ENCODE data around the gene CACTIN. TPM values are rescaled to one million over a fixed set of nuclear protein-coding genes. Genes with fewer than 3 reads are reported as not detected.

Gene CACTIN
- polyA plus RNA-seq, 4 donors = 17.8 to 30.4 (median 22.2) TPM

GRCh38 chr19:3613818-3614661 lies 12.6 kb downstream of the CACTIN start:
- no peak for DNase-seq (ENCODE audit: low read depth in 4 of 4, low spot score in 3 of 4)

- DNase-seq (ENCODE audit: low read depth in 4 of 4, low spot score in 3 of 4) = no peak
Observed at GRCh38 chr19:3612901-3613741, 13.5 kb downstream of the CACTIN start.

- DNase-seq (ENCODE audit: low read depth in 4 of 4, low spot score in 3 of 4) = no peak
Observed at GRCh38 chr19:3612330-3612729, 14.3 kb downstream of the CACTIN start.

GRCh38 chr19:3611841-3612240 lies 14.7 kb downstream of the CACTIN start:
- DNase-seq (ENCODE audit: low read depth in 4 of 4, low spot score in 3 of 4) = no peak

- no peak for DNase-seq (ENCODE audit: low read depth in 4 of 4, low spot score in 3 of 4)
Observed at GRCh38 chr19:3610745-3611717, 15.6 kb downstream of the CACTIN start.

GRCh38 chr19:3609779-3610719 lies 16.5 kb downstream of the CACTIN start:
- no peak for DNase-seq (ENCODE audit: low read depth in 4 of 4, low spot score in 3 of 4)

- no peak for DNase-seq (ENCODE audit: low read depth in 4 of 4, low spot score in 3 of 4)
Observed at GRCh38 chr19:3608750-3609322, 17.8 kb downstream of the CACTIN start.

GRCh38 chr19:3608079-3608641 lies 18.4 kb downstream of the CACTIN start:
- DNase-seq (ENCODE audit: low read depth in 4 of 4, low spot score in 3 of 4) = no peak

- DNase-seq (ENCODE audit: low read depth in 4 of 4, low spot score in 3 of 4) = no peak
Observed at GRCh38 chr19:3607303-3608078, 19.1 kb downstream of the CACTIN start.

GRCh38 chr19:3606690-3607289 lies 19.8 kb downstream of the CACTIN start, which contains the start of gene TBXA2R:
Gene TBXA2R, minus strand, starts transcription at chr19:3606875. Its CDS starts 6,241 bp downstream, at chr19:3600634.
- DNase-seq (ENCODE audit: low read depth in 4 of 4, low spot score in 3 of 4) = no peak

GRCh38 chr19:3606174-3606689 lies 20.4 kb downstream of the CACTIN start:
- DNase-seq (ENCODE audit: low read depth in 4 of 4, low spot score in 3 of 4) = no peak

GRCh38 chr19:3605770-3606169 lies 20.8 kb downstream of the CACTIN start:
- no peak for DNase-seq (ENCODE audit: low read depth in 4 of 4, low spot score in 3 of 4)

- no peak for DNase-seq (ENCODE audit: low read depth in 4 of 4, low spot score in 3 of 4)
Observed at GRCh38 chr19:3605361-3605760, 21.2 kb downstream of the CACTIN start.

GRCh38 chr19:3604987-3605343 lies 21.6 kb downstream of the CACTIN start:
- no peak for DNase-seq (ENCODE audit: low read depth in 4 of 4, low spot score in 3 of 4)

GRCh38 chr19:3604227-3604986 lies 22.2 kb downstream of the CACTIN start:
- DNase-seq (ENCODE audit: low read depth in 4 of 4, low spot score in 3 of 4) = no peak

- DNase-seq (ENCODE audit: low read depth in 4 of 4, low spot score in 3 of 4) = no peak
Observed at GRCh38 chr19:3603121-3603811, 23.3 kb downstream of the CACTIN start.

Measured in left renal pelvis (tissue), 4 donors.